ENCODE results near the gene FNDC3B.

- TF ChIP-seq, protein P1, sequence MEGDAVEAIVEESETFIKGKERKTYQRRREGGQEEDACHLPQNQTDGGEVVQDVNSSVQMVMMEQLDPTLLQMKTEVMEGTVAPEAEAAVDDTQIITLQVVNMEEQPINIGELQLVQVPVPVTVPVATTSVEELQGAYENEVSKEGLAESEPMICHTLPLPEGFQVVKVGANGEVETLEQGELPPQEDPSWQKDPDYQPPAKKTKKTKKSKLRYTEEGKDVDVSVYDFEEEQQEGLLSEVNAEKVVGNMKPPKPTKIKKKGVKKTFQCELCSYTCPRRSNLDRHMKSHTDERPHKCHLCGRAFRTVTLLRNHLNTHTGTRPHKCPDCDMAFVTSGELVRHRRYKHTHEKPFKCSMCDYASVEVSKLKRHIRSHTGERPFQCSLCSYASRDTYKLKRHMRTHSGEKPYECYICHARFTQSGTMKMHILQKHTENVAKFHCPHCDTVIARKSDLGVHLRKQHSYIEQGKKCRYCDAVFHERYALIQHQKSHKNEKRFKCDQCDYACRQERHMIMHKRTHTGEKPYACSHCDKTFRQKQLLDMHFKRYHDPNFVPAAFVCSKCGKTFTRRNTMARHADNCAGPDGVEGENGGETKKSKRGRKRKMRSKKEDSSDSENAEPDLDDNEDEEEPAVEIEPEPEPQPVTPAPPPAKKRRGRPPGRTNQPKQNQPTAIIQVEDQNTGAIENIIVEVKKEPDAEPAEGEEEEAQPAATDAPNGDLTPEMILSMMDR (IDR thresholded peaks at IDR 0.05; ENCODE audit: low read depth, low read length): no peak
- TF ChIP-seq, protein P2, sequence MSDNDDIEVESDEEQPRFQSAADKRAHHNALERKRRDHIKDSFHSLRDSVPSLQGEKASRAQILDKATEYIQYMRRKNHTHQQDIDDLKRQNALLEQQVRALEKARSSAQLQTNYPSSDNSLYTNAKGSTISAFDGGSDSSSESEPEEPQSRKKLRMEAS (IDR thresholded peaks at IDR 0.05; ENCODE audit: low read depth, low read length): no peak
- TF ChIP-seq POLR2A (IDR thresholded peaks at IDR 0.05; ENCODE audit: extremely low read depth, insufficient read length): no peak
These were observed 229.5 kb downstream of the FNDC3B start for GRCh38 chr3:172268868-172269267.
